ENCODE data around the gene VEGFA. TPM values are rescaled to one million over a fixed set of nuclear protein-coding genes. Genes with fewer than 3 reads are reported as not detected.

Gene VEGFA
- polyA plus RNA-seq, 3 donors, result 276 to 296 (median 286) TPM

DNA sequence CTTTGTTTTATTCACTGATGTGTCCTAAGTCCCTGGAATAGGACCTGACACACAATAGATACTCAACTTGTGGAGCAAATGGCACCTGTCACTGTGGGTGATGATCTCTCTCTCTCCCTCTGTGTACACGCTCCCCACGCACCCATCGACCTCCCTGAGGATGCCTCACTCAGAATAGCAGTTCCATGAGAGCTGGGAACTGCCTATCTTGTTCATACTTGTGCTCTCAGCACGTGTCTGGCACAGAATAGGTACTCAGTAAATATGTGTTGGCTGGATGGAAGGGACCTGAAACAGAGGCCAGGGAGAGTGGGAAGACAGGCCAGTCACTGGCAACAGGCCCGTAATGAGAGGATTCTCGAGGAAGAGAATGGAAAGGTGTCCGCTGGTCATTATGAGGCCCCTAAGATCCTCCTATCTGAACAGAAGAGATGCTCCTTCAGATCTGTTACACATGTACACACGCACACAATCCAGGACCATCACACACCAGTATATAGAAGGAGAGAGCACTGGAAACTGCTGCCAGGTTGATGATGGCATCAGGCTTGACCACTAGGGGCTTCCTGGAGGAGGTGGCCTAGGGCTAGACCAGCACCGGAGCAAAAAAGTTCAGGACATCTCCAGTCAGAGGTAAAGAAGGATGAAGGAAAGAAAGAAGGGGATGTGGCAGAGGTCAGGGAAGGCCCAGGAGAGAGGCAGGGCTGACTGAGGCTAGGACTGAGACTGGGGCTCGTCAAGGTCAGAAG lies 30.9 kb downstream of the VEGFA start:
- DNase-seq (ENCODE audit: low read depth in 3 of 3, low spot score in 2 of 3), result no peak

DNA sequence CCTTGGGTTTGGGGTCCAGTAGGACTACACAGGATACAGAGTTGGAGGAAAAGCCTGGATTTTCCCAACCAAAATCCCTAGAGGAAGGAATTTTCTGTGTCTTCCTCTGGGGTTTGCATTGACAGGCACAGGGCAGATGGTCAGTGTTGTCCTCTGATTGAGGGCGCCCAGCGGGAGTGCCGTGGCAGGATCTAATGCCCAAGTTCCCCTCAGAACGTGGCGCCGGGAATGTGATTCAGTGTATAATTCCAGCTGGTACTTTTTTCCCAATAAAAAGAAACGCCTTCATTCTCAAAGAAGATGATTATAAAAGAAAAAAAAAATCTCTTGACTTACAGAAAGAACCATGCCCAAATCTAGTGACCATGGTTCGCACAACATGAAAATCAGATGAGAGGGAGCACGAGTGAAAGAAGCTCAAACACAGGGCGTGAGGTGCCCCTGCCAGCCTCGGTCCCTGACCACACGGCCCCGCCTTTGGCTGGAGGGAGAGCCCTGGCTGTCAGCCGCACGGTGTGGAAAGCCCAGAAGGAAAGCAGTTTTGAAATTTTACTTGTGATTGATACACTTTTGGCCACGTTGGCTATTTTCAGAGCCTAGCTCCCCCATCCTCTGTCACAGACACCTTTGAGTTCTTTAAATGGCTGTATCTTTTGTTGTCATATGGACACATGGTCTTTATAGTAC lies 31.6 kb downstream of the VEGFA start:
- DNase-seq (ENCODE audit: low read depth in 3 of 3, low spot score in 2 of 3), result no peak

DNA sequence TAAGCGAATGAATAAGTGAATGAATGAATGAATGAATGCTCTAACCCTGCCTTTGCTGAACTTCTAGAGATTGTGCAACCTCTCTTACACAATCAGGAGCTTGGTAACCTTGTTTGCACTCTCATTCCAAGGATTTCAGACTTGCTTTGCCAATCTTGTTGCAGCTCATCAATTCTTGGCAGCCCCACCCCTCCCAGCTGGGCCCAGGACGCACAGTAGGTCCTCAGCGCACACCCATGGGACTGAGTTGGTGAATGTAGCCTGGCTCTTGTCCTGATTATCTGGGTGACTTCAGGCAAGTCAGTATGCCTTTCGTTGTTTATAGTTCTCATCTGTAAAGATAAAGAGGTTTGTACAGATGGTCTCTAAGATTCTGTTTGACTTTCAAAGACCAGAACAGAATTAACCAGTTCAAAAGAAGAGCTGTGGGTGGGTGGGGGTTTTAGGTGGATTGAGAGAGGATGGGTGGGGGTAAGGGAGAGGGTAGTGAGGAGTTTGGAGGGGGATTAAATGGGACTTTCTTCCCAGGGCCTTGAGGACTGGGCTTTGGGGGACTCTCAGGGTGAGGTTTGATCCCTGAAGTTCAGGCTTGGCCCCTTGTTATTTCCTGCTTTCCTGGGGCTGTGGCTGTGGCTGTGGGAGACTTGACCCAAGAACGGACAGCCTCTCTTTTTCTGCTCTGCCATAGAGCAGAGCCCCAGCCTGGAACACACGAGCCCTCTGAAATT lies 33.2 kb downstream of the VEGFA start:
- DNase-seq (ENCODE audit: low read depth in 3 of 3, low spot score in 2 of 3), result no peak

DNA sequence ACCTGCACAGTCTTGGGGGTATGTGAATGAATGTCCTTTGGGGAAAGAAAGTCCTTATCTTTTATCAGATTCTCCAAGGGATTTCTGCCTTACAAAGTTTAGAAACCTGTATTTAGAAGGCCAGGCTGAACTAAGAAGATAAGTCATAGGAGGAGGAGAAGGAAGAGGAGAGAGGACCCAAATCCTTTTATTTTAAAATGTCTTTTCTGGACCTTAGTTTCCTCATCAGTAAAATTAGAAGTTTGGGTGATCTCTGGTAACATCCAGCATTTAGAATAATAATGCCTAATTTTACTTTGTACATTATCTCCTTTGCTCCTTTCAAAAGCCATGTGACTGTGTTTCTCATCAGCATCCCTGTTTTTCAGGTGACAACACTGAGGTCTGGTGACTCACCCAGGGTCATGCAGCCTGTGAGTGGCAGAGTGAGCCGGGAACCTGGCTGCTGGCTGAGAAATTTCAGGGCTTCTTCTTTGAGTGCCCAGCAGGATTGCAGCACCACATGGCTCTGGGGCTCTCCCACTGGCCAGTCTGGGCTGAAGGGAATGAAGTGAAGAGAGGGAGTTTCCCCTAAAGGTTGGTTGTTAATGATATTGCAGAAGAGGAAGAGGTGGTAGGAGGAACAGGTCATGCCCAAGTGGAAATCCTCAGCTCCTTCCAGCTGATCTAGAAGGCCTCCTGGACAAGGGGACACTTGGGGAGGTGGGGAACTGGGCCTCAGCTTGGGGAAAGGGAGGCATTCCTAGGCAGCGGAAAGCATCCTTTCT lies 34.0 kb downstream of the VEGFA start:
- DNase-seq (ENCODE audit: low read depth in 3 of 3, low spot score in 2 of 3), result no peak

DNA sequence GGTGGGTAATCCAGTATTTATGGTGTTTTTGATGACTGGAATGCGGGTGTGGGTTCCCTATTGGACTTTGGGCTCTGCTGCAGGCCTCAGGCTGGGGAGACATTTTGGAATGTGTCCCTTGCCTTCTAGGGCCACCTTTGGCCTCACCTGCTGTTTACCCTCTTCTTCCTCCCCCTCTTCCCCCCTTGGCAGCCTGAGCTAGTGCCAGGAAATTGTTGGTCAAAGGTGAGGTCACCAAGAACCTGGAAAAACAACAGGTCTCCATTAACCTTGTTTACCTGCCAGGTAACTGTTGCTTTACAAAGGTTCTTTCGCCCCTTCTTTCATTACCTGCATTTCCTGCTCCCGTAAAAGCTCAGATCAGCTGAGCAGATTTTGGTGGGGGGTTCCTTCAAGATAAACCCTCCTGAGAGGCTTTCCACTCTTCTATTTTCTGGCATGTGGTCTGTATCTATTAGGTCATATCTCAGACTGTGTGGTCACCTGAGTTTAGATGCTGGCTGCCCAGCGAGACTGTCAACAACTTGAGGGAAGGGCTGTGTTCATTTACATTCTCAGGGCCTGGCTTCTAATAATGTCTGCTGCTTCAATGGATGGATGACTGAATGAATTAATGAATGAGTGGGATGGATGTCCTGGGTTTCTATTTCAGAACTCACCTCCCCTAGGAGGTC lies 34.7 kb downstream of the VEGFA start:
- no peak for DNase-seq (ENCODE audit: low read depth in 3 of 3, low spot score in 2 of 3)

DNA sequence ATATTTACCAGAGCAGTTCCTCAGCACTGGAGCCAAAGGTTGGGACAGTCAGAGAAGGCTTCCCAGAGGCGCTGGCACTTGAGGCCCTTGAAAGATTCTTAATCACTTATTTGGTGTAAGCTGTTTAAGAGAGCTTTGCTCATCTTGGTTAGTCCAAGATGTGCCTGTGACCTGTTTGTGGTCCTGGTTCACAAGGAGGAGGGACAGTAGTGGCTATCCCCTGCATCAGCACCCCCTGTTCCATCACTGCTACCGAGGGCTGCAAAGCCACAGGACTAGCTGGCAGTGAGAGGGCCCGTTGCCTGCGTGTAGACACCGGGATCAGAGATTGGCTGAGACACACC lies 35.7 kb downstream of the VEGFA start:
- no peak for DNase-seq (ENCODE audit: low read depth in 3 of 3, low spot score in 2 of 3)

DNA sequence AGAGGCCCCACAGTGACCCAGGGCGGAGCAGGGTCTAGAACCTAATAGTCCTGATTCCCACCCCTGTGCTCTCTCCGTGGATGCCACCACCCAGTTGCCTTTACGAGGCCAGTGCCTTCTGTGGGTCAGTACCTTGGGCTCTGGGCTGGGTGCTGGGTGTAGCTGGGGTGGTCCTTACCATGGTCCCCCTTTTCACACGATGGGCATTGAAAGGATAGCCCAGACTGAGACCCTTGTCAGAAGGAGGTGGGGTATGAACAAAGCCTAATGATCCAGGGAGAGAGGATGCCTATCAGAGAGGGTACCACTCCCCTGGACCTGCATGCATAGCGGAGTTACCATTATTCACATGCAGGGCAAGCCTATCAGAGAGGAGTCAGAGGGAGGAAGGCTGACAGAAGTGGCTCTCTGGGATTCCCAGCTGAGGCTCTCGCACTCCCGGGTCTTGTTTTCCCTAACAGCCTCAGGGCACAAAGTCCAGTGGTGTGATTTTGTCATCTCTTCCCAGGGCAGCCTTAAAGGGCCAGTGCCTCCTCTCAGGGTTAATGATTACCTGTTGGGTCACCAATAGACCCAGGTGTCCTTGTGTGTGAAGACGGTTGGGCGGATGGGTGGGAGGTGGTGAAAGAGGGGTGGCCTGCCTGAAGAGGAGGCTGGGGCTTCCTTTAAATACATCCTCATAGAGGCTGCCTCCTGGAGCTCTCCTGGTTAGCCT lies 36.2 kb downstream of the VEGFA start:
- DNase-seq (ENCODE audit: low read depth in 3 of 3, low spot score in 2 of 3), result no peak

DNA sequence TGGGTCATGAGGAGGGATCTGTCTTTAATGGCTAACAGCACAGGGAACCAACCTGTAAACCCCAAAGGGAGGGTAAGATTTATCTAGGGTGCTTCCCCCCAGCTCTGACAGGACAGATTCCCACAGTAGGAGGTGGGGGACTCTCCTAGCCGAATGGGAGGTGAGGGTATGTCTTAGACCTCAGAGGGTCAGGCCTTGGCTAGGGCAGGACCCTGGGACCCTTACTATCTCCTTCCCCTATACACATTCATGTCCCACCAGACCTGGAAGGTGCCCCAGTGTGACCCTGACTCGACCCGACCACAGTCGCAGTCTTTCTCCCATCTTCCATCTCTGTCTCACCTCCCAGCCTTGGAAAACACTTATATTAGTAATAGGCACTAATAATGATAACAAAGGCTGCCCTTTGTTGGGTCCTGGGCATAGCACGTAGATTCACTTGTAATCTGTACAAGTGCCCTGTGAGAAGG lies 36.8 kb downstream of the VEGFA start:
- DNase-seq (ENCODE audit: low read depth in 3 of 3, low spot score in 2 of 3), result no peak

DNA sequence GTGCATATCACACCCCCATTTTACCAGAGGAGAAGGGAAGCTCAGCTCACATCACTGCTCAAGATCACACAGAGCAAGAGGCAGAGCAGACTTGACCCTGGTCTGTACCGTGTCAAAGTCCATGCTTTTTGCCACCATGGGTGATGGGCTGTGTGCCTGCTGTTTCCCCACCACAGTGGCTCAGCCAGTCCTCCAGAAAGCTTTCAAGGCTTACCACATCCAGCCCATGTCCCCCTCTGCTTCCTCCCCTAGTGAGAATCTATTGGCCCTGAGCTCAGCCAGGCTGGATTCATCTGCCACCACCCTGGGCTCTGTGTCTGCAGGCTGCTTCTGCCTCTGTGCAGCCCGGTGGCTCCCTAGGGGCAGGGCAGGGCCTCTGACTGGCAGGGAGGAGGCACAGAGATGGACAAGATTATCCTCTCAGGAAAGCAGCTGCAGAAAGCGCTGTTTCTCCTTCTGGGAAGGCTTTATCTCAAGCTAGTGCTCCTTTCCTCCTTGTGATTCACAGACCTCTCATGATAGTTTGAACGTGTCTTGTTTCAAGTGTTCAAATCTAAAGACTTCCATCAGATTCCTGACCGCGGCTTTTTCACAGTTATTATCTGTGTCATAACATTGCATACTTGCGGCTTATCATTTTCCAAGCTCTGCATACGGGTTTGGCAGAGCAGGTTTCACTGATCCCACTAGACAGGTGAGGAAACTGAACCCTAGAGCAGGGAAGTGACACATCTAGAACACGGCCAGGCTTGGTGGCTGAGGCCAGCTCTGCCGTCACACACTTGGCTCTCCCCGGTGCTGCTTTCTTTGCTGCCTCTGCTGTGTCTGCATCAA lies 37.4 kb downstream of the VEGFA start:
- DNase-seq (ENCODE audit: low read depth in 3 of 3, low spot score in 2 of 3), result no peak

DNA sequence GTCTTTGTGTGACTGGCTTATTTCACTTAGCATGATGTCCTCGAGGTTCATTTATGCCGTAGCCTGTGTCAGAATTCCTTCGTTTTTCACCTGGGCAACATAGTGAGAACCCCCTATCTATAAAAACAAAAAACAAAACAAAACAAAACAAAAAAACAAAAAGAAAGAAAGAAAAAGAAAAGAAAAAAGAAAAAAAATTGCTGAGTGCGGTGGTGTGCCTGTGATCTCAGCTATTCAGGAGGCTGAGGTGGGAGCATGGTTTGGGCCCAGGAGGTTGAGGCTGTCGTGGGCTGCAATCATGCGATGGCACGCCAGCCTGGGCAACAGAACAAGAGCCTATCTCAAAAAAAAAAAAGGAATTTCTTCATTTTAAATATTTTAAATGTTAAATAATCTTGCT lies 38.4 kb downstream of the VEGFA start:
- DNase-seq (ENCODE audit: low read depth in 3 of 3, low spot score in 2 of 3), result no peak

DNA sequence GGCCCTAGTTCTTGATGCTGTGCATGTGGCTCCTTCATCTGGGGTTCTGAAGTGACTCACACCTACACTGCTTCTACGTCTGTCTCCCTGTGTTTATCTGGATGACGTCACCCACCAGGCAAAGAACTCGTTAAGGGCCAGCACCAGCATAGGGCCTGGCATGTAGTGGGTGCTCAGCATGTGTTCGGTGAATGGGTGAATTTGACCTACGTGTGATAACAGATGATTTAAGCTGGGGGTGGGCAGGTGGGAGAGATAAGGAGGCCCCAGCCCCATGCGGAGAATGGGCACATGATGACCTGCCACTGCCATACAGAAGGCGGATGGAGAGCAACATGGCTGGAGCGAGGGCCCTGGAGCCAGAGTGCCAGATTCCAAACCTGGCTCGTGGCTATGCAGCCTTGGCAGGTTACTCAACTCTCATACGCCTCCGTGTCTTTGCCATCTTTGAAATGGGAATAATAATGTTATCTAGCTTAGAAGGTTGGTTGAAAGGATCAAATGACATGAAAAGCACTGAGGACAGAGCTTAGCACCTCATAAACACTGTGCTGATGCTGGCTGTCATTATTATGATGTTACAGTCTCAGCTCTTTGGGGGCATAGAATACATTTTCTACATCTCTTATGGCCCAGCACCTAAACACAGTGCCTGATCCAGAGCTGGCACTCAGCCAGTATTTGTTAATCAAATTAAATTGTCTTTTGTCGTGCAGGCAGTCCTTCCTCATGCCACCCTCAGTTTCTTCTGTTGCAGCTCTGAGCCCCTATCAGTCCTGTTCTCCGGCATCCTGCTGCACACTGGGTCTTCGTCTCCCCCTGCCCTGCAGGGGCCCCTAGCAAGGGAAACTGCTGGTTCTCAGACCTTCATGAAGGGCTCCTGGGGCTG lies 39.6 kb downstream of the VEGFA start:
- no peak for DNase-seq (ENCODE audit: low read depth in 3 of 3, low spot score in 2 of 3)

DNA sequence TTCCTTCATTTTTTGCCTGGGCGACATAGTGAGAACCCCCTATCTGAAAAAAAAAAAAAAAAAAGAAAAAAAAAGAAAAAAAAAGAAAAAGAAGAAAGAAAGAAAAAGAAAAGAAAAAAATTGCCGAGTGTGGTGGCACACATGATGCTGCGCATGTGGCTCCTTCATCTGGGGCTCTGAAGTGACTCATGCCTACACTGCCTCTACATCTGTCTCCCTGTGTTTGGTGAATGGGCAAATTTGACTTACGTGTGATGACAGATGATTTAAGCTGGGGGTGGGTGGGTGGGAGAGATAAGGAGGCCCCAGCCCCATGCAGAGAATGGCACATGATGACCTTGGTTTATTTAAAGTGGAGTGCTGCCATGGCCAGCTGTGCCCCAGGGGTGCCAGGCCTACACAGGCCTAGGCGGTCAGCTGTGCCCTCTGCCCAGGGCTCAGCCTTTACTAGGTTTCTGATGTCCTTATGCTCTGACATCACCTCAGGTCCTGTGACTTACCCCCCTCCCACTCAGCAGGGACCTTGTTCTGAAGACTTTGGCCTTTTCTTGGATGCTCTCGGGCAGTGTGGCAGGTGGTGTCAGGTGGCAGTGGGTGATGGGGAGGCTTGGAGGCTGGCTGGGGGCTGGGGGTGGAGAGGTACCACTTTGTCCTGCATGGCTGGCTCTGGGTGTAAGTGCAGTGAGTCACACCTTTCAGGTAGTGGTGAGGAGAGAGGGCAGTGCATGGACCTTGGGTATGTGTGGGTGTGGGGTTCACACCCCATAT lies 41.1 kb downstream of the VEGFA start:
- DNase-seq (ENCODE audit: low read depth in 3 of 3, low spot score in 2 of 3), result no peak

DNA sequence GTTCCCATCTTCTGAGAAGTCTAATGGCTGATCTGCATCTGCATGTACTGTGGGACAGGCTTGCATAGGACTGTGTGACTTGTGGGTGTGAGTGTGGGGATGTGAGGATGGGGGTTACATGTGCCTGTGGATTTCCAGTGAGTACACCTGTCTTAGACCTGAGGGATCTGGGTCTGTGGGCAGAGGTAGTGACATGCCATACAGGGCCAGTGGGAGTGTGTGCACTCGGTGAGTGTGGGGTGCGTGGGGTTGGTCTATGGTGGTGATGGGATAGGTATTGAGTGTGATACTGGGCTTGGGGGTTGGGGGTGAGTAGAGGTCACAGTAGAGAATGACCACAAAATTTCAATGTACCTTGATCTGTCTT lies 41.7 kb downstream of the VEGFA start:
- DNase-seq (ENCODE audit: low read depth in 3 of 3, low spot score in 2 of 3), result no peak

DNA sequence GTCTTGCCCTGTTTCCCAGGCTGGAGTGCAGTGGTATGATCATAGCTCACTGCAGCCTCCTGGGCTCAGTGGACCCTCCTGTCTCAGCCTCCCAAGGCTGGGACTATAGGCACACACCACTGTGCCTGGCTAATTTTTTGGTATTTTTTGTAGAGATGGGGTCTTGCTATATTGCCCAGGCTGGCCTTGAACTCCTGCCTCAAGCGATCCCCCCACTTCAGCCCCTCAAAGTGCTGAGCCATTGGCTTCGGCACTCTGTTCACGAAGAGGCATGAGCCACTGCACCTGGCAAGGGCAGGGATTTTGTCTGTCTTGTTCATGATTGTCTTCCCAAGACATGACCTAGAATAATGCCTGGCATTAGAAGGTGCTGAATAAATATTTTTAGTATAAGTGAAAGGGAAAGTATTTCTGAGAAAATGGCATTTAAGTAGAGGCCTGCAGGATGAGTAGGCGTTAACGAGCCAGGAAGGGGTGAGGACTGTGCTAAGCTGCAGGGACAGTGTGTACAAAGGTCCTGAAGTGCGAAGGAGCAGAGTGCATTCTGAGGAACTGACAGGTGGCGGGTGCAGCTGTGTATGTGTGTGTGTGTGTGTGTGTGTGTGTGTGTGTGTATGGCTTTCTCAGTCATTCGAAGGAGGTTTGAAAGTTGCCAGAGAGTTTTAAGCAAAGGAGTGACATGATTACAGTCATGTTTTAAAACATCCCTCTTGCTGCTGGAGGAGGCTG lies 43.0 kb downstream of the VEGFA start:
- no peak for DNase-seq (ENCODE audit: low read depth in 3 of 3, low spot score in 2 of 3)

DNA sequence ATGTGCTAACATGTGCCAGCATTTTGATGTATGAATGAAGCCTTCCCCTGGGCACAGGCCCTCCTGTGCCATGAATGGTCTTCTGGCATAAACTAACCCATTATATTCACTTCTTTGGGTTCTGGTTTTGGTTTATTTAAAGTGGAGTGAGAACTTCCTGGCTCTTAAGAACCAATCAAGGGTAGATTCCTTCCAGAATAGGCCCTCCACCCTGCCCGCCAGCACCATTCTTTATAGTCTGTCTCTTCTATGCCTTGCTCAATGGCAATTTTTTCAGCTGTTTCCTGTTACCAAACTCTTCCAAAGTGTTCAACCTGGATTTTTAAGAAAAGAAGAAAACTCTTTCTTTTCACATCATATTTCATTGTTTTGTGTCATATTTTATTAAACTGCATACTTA lies 44.1 kb downstream of the VEGFA start:
- no peak for DNase-seq (ENCODE audit: low read depth in 3 of 3, low spot score in 2 of 3)

DNA sequence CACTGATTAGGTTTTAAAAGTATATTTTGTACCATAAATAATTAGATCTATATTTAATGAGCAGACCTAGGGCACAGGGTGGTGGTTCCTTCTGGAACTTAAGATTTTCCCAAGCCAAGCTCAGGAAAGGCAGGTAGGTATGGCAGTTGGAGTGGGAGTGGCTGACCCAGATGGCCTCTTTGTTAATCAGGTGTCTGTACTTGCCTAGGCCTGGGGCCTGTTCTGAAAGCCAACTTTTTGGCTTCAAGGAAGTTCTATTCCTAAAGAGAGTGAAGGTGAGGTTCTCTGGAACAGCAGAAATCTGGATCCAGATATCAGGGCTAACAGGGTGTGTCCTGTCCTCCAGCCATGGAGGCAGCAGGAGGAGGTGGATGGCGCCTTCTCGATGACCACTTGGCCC lies 44.9 kb downstream of the VEGFA start:
- DNase-seq (ENCODE audit: low read depth in 3 of 3, low spot score in 2 of 3), result no peak

DNA sequence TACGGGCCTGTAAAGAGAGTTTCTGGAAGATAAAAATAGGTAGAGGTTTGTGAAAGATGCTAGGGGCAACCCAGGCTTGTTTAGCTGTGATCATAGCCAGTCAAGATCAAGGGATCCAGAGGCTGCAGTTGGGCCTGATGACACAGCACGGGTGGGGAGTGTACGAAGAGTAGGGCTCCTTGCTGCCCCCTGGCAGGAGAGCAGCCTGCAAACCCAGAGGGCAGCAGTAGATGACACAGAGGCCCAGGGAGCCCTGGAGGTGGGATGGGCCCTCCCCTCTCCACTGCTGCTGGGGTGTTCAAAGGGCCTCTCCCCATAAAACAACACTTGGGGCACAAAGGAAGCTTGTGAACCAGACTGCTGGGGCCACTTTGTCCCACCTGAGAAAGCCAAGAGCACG lies 47.2 kb downstream of the VEGFA start:
- no peak for DNase-seq (ENCODE audit: low read depth in 3 of 3, low spot score in 2 of 3)
